GM12865 (cell line): Measurements from ENCODE around the gene RAD51C.

Experiments
- DNase-seq: peaks from one replicate; pipeline ENCODE4 v3.0.0; 2010; ENCODE audit warnings: low read depth
- H3K4me3 ChIP-seq: 2 replicates; pipeline ENCODE4 v1.5.1; 2011; ENCODE audit warnings: mild to moderate bottlenecking, low read depth, low read length, control low read depth
- TF ChIP-seq, protein P1 (sequence below): IDR thresholded peaks from 2 replicates; pipeline ENCODE4 v1.5.1; 2011; ENCODE audit warnings: low read length, control low read depth, low read depth, inconsistent platforms; ENCODE audit not compliant: insufficient read depth; ENCODE audit errors: missing control alignments

RAD51C gene

DNA sequence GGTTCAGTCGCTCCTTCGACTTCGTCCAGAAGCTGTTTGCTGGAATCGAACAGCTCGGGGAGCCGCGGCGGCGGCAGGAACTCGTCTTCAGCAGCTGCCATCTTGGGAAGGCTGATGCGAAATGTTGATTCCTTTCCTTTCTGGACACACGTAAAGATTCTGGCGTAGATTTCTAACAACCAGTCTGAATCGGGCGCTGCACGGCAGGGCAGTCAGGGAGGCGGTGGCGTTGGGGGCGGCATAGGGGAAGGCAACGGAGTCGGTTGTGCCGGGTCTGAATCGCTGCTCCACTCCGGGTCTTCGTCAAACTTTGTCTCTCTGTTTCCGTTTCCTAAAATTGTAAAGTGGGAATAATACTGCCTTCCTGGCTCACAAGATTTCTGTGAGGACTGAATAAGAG lies 30.9 kb upstream of the RAD51C start:
- H3K4me3 ChIP-seq, result no peak overlapping the region
- no peak for DNase-seq
- TF ChIP-seq, protein P1, sequence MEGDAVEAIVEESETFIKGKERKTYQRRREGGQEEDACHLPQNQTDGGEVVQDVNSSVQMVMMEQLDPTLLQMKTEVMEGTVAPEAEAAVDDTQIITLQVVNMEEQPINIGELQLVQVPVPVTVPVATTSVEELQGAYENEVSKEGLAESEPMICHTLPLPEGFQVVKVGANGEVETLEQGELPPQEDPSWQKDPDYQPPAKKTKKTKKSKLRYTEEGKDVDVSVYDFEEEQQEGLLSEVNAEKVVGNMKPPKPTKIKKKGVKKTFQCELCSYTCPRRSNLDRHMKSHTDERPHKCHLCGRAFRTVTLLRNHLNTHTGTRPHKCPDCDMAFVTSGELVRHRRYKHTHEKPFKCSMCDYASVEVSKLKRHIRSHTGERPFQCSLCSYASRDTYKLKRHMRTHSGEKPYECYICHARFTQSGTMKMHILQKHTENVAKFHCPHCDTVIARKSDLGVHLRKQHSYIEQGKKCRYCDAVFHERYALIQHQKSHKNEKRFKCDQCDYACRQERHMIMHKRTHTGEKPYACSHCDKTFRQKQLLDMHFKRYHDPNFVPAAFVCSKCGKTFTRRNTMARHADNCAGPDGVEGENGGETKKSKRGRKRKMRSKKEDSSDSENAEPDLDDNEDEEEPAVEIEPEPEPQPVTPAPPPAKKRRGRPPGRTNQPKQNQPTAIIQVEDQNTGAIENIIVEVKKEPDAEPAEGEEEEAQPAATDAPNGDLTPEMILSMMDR, result no peak

DNA sequence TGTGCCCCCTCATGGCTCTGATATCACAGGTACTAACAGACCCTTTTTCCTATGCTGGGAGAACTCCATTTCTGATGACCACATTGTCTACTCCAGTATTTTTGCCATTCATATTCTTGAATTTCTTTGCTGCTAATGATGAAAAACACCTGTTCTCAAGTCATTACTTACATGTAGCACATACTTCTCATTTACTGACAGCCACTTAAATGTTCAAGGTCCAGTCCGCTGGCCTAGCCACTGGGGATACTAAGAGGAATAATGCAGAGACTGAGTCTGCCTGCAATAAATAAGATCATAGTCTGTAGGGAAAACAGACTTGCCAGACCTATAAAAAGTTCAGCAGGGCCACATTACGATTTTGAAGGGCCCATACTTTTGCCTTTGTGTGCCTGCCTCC lies 28.1 kb upstream of the RAD51C start:
- TF ChIP-seq, protein P1, result no peak
- no peak for DNase-seq
- H3K4me3 ChIP-seq, result no peak overlapping the region

GRCh38 chr17:58665946-58666857 lies 26.2 kb upstream of the RAD51C start:
- H3K4me3 ChIP-seq, result no peak overlapping the region
- TF ChIP-seq, protein P1, result no peak
- DNase-seq, result no peak

GRCh38 chr17:58666858-58667267 lies 25.5 kb upstream of the RAD51C start:
- H3K4me3 ChIP-seq, result no peak overlapping the region
- TF ChIP-seq, protein P1, result no peak
- DNase-seq, result no peak

- no peak for DNase-seq
Measured at GRCh38 chr17:58667934-58668597, 24.3 kb upstream of the RAD51C start.

DNA sequence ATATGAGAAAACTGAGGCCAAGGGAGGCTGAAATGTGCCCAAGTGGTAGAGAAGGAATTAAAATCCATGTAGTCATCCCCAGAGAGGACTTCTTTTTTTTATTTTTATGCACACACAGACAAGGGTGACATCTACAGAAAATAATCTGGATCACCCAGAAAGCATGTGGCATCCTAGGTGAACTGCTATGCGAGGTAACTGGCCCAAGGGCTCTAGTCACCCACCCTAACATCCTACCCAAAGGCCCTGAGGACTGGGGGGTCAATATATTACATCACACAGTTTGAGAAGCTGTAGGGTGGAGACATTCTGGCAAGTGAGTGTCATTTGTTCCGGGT lies 23.8 kb upstream of the RAD51C start:
- TF ChIP-seq, protein P1, result no peak
- no peak overlapping the region for H3K4me3 ChIP-seq
- DNase-seq, result no peak

More at GRCh38 chr17:58667934-58668597, 24.3 kb upstream of the RAD51C start:
- H3K4me3 ChIP-seq, result no peak overlapping the region
- TF ChIP-seq, protein P1, result no peak
